ENCODE results near the gene RAB39B. TPM values are rescaled to one million over a fixed set of nuclear protein-coding genes. Genes with fewer than 3 reads are reported as not detected.
"Not testable (repeated sequence)": the region's sequence is repeated elsewhere in the genome, so short reads cannot be mapped to it uniquely, and the experiment has no call there.

RAB39B gene
- total RNA-seq (10 to 100 TPM; 16.5 to 16.6 TPM), polyA plus RNA-seq (1 to 10 TPM; 2.5 to 7.9 TPM)

DNA sequence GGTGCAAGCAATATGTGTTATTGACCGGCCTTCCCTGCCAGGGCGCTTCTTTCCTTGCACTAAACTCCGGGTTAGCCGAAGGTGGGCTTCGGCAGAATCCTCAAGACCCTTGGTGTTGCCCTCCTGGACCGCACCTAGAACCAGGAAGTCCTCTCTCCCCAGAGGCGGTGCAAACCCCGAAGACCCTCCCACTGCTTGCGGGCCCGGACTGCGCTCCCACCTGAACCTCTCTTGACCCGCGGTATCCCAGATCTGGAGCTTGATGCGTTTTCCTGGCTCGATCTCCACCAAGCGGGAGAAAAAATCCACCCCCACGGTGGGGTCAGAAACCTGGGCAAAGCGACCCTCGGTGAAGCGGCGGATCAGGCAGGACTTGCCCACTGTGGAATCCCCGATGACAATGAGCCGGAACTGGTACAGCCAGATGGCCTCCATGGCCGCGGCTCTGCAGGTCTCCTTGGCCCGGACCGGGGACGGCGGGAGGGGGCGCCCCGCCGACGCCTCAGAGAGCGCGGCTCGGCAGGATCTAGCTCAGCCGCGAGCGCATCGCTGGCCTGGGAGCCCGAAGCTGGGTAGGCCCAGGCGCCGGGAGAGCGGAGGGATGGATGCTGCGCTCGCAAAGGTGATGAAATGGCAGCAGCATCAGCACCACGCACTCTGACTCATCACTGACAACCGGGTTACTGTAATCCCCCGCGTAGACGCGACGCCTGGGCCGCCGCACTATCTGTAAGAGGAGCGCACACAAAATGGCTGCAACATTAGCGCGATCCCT lies at the start of gene RAB39B:
Gene RAB39B, minus strand, starts transcription at position 638 of the 775 bp plus-strand sequence. Its CDS starts 203 bp downstream, at position 435.
- CTCF ChIA-PET (ENCODE audit: partially characterized antibody): interaction anchor here (1.7 kb wide), 1 partner anchor 47 kb away, joined by 3 read pairs; the partner anchor contains the start of gene VBP1
- Mint-ChIP-seq H3K36me3 (peaks cover 3 to 14% of the 10 kb centered on the region in 2 donors), H3K27me3 (no peaks in the 10 kb centered on the region), H3K9me3 (peaks cover 0 to 2% (median 0%) of the 10 kb centered on the region in 8 donors), H3K4me3 (peak within 1 kb of the TSS; percentile 66 to 91 (median 83)), H3K27ac (peak within 1 kb of the TSS; percentile 62 to 97 (median 82)), H3K4me1 (peaks cover 10 to 40% (median 16%) of the 10 kb centered on the region in 4 donors)
- DNase-seq: peak; percentile 65 to 83 (median 72)
- Histone ChIP-seq H3K36me3 (ENCODE audit: insufficient read depth, low read length) (peaks cover 4% of the 10 kb centered on the region), H3K27me3 (ENCODE audit: insufficient read depth, low read length) (no peaks in the 10 kb centered on the region), H3K4me3 (ENCODE audit: low read length in 2 of 2) (peak within 1 kb of the TSS; percentile 42 to 78), H3K4me1 (ENCODE audit: insufficient read depth, low read length) (peaks cover 31% of the 10 kb centered on the region), H3K27ac (ENCODE audit: low read depth, low read length) (peak within 1 kb of the TSS; percentile 87), H3K9me3 (ENCODE audit: control insufficient read depth in 1 of 2, low read length in 2 of 2) (no peaks in the 10 kb centered on the region)
- intact Hi-C loops (cut with micrococcal nuclease): loop anchor here (1.0 to 5.0 kb wide), 3 partner anchors 48 to 618 kb away; partner anchors contain the start of genes FUNDC2, VAMP7 and VBP1
- POLR2A ChIA-PET (ENCODE audit: partially characterized antibody): interaction anchor here (0.9 to 1.6 kb wide), 2 partner anchors 47 to 348 kb away, joined by 3 to 14 read pairs; partner anchors contain the start of genes SPRY3 and VBP1

DNA sequence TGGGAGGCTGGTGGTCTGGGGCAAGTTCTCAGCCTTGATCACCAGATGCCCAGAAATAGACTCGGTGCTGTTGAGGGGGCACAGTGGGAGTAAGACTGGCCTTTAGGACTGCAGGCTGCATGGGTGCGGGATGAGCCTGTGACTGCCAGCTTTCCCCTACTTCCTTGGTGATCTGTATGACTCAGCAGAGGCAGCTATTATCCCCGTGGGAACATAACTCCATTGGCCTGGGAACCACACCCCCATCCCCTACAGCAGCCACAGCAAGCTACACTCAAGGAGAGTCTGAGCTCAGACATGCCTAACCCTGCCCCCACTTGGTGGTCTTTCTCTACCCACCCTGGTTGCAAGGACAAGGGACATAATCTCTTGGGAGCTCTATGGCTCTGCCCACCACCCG lies 49.5 kb upstream of the RAB39B start:
- no peak overlapping the region for H3K27ac ChIP-seq (ENCODE audit: low read depth, low read length)
- no peak overlapping the region for H3K4me3 ChIP-seq (ENCODE audit: low read length in 2 of 2)
- no peak overlapping the region for H3K27ac Mint-ChIP-seq
- H3K4me3 Mint-ChIP-seq: no peak overlapping the region
- no peaks in the 10 kb centered on the region for H3K36me3 Mint-ChIP-seq
- H3K9me3 ChIP-seq (ENCODE audit: control insufficient read depth in 1 of 2, low read length in 2 of 2): no peaks in the 10 kb centered on the region
- POLR2A ChIA-PET (ENCODE audit: partially characterized antibody): no interaction called here
- H3K4me1 Mint-ChIP-seq: no peaks in the 10 kb centered on the region
- H3K9me3 Mint-ChIP-seq: peaks cover 0 to 29% (median 14%) of the 10 kb centered on the region in 8 donors
- H3K27me3 Mint-ChIP-seq: no peaks in the 10 kb centered on the region
- no peaks in the 10 kb centered on the region for H3K4me1 ChIP-seq (ENCODE audit: insufficient read depth, low read length)
- CTCF ChIA-PET (ENCODE audit: partially characterized antibody): no interaction called here
- no peaks in the 10 kb centered on the region for H3K36me3 ChIP-seq (ENCODE audit: insufficient read depth, low read length)
- intact Hi-C loops (cut with micrococcal nuclease): no loop called here
- H3K27me3 ChIP-seq (ENCODE audit: insufficient read depth, low read length): no peaks in the 10 kb centered on the region
- no peak for DNase-seq

DNA sequence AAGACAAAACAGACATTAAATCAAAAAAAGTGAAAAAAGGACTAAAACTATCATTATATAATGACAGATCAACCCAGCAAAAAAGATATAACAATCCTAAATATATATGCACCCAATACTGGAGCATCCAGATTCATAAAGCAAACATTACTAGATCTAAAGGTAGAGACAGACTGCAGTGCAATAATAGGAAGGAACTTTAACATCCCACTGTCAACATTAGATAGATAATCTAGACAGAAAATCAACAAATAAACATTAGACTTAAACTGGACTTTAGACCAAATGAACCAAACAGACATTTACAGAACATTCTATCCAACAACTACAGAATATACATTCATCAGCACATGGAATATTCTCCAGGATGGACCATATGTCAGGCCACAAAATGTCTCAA lies 29.5 kb upstream of the RAB39B start:
- no peak for DNase-seq
- CTCF ChIA-PET (ENCODE audit: partially characterized antibody): no interaction called here
- intact Hi-C loops (cut with micrococcal nuclease): no loop called here
- POLR2A ChIA-PET (ENCODE audit: partially characterized antibody): no interaction called here
- H3K9me3 Mint-ChIP-seq: peaks cover 0 to 4% (median 0%) of the 10 kb centered on the region in 8 donors
- Histone ChIP-seq H3K27ac (ENCODE audit: low read depth, low read length) (no peak overlapping the region), H3K4me3 (ENCODE audit: low read length in 2 of 2) (no peak overlapping the region), H3K9me3 (ENCODE audit: control insufficient read depth in 1 of 2, low read length in 2 of 2) (no peaks in the 10 kb centered on the region), H3K36me3 (ENCODE audit: insufficient read depth, low read length) (no peaks in the 10 kb centered on the region), H3K4me1 (ENCODE audit: insufficient read depth, low read length) (no peaks in the 10 kb centered on the region), H3K27me3 (ENCODE audit: insufficient read depth, low read length) (no peaks in the 10 kb centered on the region)
- H3K27ac Mint-ChIP-seq: no peak overlapping the region
- peaks cover 0 to 2% of the 10 kb centered on the region in 2 donors for H3K27me3 Mint-ChIP-seq
- H3K4me3 Mint-ChIP-seq: no peak overlapping the region
- no peaks in the 10 kb centered on the region for H3K36me3 Mint-ChIP-seq
- peaks cover 0 to 2% (median 0%) of the 10 kb centered on the region in 4 donors for H3K4me1 Mint-ChIP-seq

DNA sequence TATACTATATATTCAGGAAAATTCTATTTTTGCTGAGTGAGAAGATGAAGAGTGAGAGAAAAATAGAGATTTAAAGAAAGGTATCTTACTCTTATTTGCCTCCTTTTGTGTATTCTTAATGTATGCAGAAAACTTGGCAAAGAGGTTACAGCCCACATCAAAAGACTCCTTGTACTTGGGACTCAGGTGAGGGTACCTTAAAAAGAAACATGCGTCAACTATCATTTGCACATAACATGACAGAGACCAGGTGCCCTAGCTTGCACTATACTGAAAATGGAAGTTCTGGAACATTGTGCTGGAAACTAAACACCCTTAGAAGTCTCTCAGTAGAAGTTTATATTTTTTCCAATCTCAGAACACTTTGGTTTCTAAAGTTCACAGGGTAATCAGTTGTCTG lies 15.6 kb upstream of the RAB39B start:
- Histone ChIP-seq H3K36me3 (ENCODE audit: insufficient read depth, low read length) (no peaks in the 10 kb centered on the region), H3K4me1 (ENCODE audit: insufficient read depth, low read length) (no peaks in the 10 kb centered on the region), H3K27me3 (ENCODE audit: insufficient read depth, low read length) (no peaks in the 10 kb centered on the region), H3K9me3 (ENCODE audit: control insufficient read depth in 1 of 2, low read length in 2 of 2) (no peaks in the 10 kb centered on the region), H3K27ac (ENCODE audit: low read depth, low read length) (no peak overlapping the region), H3K4me3 (ENCODE audit: low read length in 2 of 2) (no peak overlapping the region)
- H3K27me3 Mint-ChIP-seq: no peaks in the 10 kb centered on the region
- peaks cover 0 to 6% (median 0%) of the 10 kb centered on the region in 4 donors for H3K4me1 Mint-ChIP-seq
- ChIA-PET POLR2A (ENCODE audit: partially characterized antibody) (no interaction called here), CTCF (ENCODE audit: partially characterized antibody) (no interaction called here)
- H3K9me3 Mint-ChIP-seq: peaks cover 0 to 2% (median 0%) of the 10 kb centered on the region in 8 donors
- no peak overlapping the region for H3K27ac Mint-ChIP-seq
- no peaks in the 10 kb centered on the region for H3K36me3 Mint-ChIP-seq
- no peak for DNase-seq
- intact Hi-C loops (cut with micrococcal nuclease): no loop called here
- no peak overlapping the region for H3K4me3 Mint-ChIP-seq

DNA sequence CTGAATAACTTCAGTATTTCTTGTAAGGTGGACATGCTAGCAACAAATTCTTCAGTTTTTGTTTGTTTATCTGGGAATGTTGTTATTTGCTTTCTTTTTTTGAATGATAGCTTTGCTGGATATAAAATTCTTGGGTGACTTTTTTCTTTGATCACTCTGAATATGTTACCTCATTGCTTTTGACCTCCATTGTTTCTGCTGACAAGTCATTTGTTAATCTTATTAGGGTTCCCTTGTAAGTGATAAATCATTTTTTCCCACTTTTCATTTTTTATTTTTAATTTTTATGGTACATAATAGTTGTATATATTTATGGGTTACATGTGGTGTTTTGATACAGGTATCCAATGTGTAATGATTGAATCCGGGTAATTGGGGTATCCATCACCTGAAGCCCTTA lies 6.7 kb upstream of the RAB39B start:
- no peak overlapping the region for H3K27ac Mint-ChIP-seq

GRCh38 chrX:155267995-155268394 lies 3.7 kb upstream of the RAB39B start:
- H3K36me3 ChIP-seq (ENCODE audit: insufficient read depth, low read length); H3K9me3 Mint-ChIP-seq; H3K36me3 Mint-ChIP-seq; H3K9me3 ChIP-seq (ENCODE audit: control insufficient read depth in 1 of 2, low read length in 2 of 2); H3K4me1 ChIP-seq (ENCODE audit: insufficient read depth, low read length); H3K4me3 ChIP-seq (ENCODE audit: low read length in 2 of 2); CTCF ChIA-PET (ENCODE audit: partially characterized antibody); H3K27ac ChIP-seq (ENCODE audit: low read depth, low read length); POLR2A ChIA-PET (ENCODE audit: partially characterized antibody); intact Hi-C loops (cut with micrococcal nuclease); H3K27me3 ChIP-seq (ENCODE audit: insufficient read depth, low read length); H3K4me3 Mint-ChIP-seq; H3K27me3 Mint-ChIP-seq; DNase-seq: not testable (repeated sequence)
- Mint-ChIP-seq H3K27ac (peak overlapping the region in 1 of 7 donors; percentile 36), H3K4me1 (peaks cover 3 to 15% (median 5%) of the 10 kb centered on the region in 4 donors)

More for the DNA sequence above, 6.7 kb upstream of the RAB39B start:
- ChIA-PET CTCF (ENCODE audit: partially characterized antibody) (no interaction called here), POLR2A (ENCODE audit: partially characterized antibody) (no interaction called here)
- H3K4me1 ChIP-seq (ENCODE audit: insufficient read depth, low read length): no peaks in the 10 kb centered on the region
- intact Hi-C loops (cut with micrococcal nuclease): no loop called here
- no peak for DNase-seq
- no peaks in the 10 kb centered on the region for H3K27me3 Mint-ChIP-seq
- H3K9me3 Mint-ChIP-seq: peaks cover 0 to 10% (median 4%) of the 10 kb centered on the region in 8 donors
- no peak overlapping the region for H3K4me3 Mint-ChIP-seq
- no peaks in the 10 kb centered on the region for H3K9me3 ChIP-seq (ENCODE audit: control insufficient read depth in 1 of 2, low read length in 2 of 2)
- H3K36me3 ChIP-seq (ENCODE audit: insufficient read depth, low read length): no peaks in the 10 kb centered on the region
- H3K36me3 Mint-ChIP-seq: no peaks in the 10 kb centered on the region
- no peaks in the 10 kb centered on the region for H3K27me3 ChIP-seq (ENCODE audit: insufficient read depth, low read length)
- no peak overlapping the region for H3K4me3 ChIP-seq (ENCODE audit: low read length in 2 of 2)
- no peak overlapping the region for H3K27ac ChIP-seq (ENCODE audit: low read depth, low read length)
- H3K4me1 Mint-ChIP-seq: no peaks in the 10 kb centered on the region

- Histone ChIP-seq H3K27me3 (ENCODE audit: insufficient read depth, low read length) (no peaks in the 10 kb centered on the region), H3K9me3 (ENCODE audit: control insufficient read depth in 1 of 2, low read length in 2 of 2) (no peaks in the 10 kb centered on the region), H3K4me1 (ENCODE audit: insufficient read depth, low read length) (peaks cover 23% of the 10 kb centered on the region), H3K27ac (ENCODE audit: low read depth, low read length) (no peak overlapping the region), H3K36me3 (ENCODE audit: insufficient read depth, low read length) (no peaks in the 10 kb centered on the region), H3K4me3 (ENCODE audit: low read length in 2 of 2) (no peak overlapping the region)
- Mint-ChIP-seq H3K4me3 (no peak overlapping the region), H3K27ac (peak overlapping the region in 3 of 7 donors; percentile 37 to 68 (median 57)), H3K9me3 (peaks cover 0 to 4% (median 3%) of the 10 kb centered on the region in 8 donors), H3K36me3 (peaks cover 0 to 3% of the 10 kb centered on the region in 2 donors), H3K27me3 (no peaks in the 10 kb centered on the region), H3K4me1 (peaks cover 5 to 27% (median 10%) of the 10 kb centered on the region in 4 donors)
- no peak for DNase-seq
- intact Hi-C loops (cut with micrococcal nuclease): no loop called here
- POLR2A ChIA-PET (ENCODE audit: partially characterized antibody): interaction anchor here (1.0 kb wide), 1 partner anchor 50 kb away, joined by 4 read pairs; the partner anchor contains the start of gene VBP1
- CTCF ChIA-PET (ENCODE audit: partially characterized antibody): no interaction called here
Observed at GRCh38 chrX:155266439-155266838, 2.1 kb upstream of the RAB39B start.

All from CD4-positive, alpha-beta memory T cell (primary cell).